CD4-positive, alpha-beta T cell (primary cell): Measurements from ENCODE around the gene KASH5. TPM values are rescaled to one million over a fixed set of nuclear protein-coding genes. Genes with fewer than 3 reads are reported as not detected.

Experiments used
- ATAC-seq: fragments of 200-7000 bp; cut with Tn5 transposase; one replicate; pipeline ENCODE4 v1.10.0; 2022; ENCODE audit warnings: mild to moderate bottlenecking; ENCODE audit not compliant: poor library complexity
- CTCF ChIA-PET: fragments of 350-600 bp; sonication (Branson Sonifier 250); formaldehyde crosslinking; loops from one replicate; lab custom pipeline; 2021; ENCODE audit warnings: antibody characterized with exemption, inconsistent platforms; lab: Charles Lee
- POLR2A ChIA-PET: fragments of 350-600 bp; sonication (Branson Sonifier 250); formaldehyde crosslinking; loops from one replicate; lab custom pipeline; 2021; ENCODE audit warnings: antibody characterized with exemption, inconsistent platforms; lab: Charles Lee
- DNase-seq, 14 experiments: peaks; one replicate each; pipeline ENCODE4 v3.0.0-alpha.2; 2013 to 2020; ENCODE audit warnings: mixed read lengths in 2 of 14
- H3K27ac ChIP-seq, 2 donors: one replicate each; pipeline versions ENCODE4 v1.5.1 to v1.7.0; 2013; ENCODE audit warnings: low read length in 2 of 2, low read depth in 1 of 2, mild to moderate bottlenecking in 1 of 2
- H3K27me3 ChIP-seq, 2 experiments: 1 replicate in 1 of 2; 2 replicates in 1 of 2; pipeline versions ENCODE4 v1.6.1 to v1.7.0; 2013; ENCODE audit warnings: low read length in 2 of 2, control low read depth in 1 of 2, mild to moderate bottlenecking in 1 of 2, moderate library complexity in 1 of 2; ENCODE audit not compliant: insufficient read depth in 2 of 2, control insufficient read depth in 1 of 2
- H3K36me3 ChIP-seq: one replicate; pipeline ENCODE4 v1.6.1; 2013; ENCODE audit warnings: low read length, control low read depth; ENCODE audit not compliant: insufficient read depth
- H3K4me1 ChIP-seq: one replicate; pipeline ENCODE4 v1.6.1; 2013; ENCODE audit warnings: low read length, control low read depth; ENCODE audit not compliant: insufficient read depth
- H3K4me3 ChIP-seq: one replicate; pipeline ENCODE4 v1.5.1; 2013; ENCODE audit warnings: mild to moderate bottlenecking, low read length, moderate library complexity
- H3K9me3 ChIP-seq, 2 experiments: 1 replicate in 1 of 2; 2 replicates in 1 of 2; pipeline versions ENCODE4 v1.6.1 to v1.7.0; 2013; ENCODE audit warnings: low read length in 2 of 2, mild to moderate bottlenecking in 2 of 2, control low read depth in 1 of 2, moderate library complexity in 1 of 2; ENCODE audit not compliant: control insufficient read depth in 1 of 2, insufficient read depth in 1 of 2
- H3K27ac Mint-ChIP-seq: one replicate; pipeline ENCODE4 v1.8.0; 2020; ENCODE audit warnings: mixed read lengths
- H3K27me3 Mint-ChIP-seq: one replicate; pipeline ENCODE4 v1.8.0; 2021; ENCODE audit warnings: mixed read lengths
- H3K36me3 Mint-ChIP-seq: one replicate; pipeline ENCODE4 v1.8.0; 2021; ENCODE audit warnings: low read depth, mixed read lengths
- H3K4me1 Mint-ChIP-seq: one replicate; pipeline ENCODE4 v1.8.0; 2021; ENCODE audit warnings: low read depth, mixed read lengths
- H3K4me3 Mint-ChIP-seq: one replicate; pipeline ENCODE4 v1.8.0; 2020; ENCODE audit warnings: mild to moderate bottlenecking, mixed read lengths
- H3K9me3 Mint-ChIP-seq: one replicate; pipeline ENCODE4 v1.8.0; 2020; ENCODE audit warnings: mixed read lengths
- intact Hi-C, 2 experiments: fragments of 100-400 bp; cut with DNase I in 1 of 2; cut with micrococcal nuclease in 1 of 2; formaldehyde crosslinking; loops; one replicate each; pipeline versions ENCODE4 v1.15.1 to v1.9.0; 2023 to 2025; cut with DNase I, micrococcal nuclease
- total RNA-seq, 174 experiments: library from RNA in 2 of 174; stranded (reverse) in 2 of 174; gene quantifications; one replicate each; pipeline ENCODE4 v1.2.3 and lab custom pipeline; 2021 to 2026
- TF ChIP-seq, protein P1 (sequence below): fragments of 200-600 bp; IDR thresholded peaks from one replicate; pipeline ENCODE4 v1.8.0; 2022; ENCODE audit warnings: antibody characterized with exemption, mild to moderate bottlenecking

KASH5 gene
- total RNA-seq, 2 experiments from 2014 or later: not detected

DNA sequence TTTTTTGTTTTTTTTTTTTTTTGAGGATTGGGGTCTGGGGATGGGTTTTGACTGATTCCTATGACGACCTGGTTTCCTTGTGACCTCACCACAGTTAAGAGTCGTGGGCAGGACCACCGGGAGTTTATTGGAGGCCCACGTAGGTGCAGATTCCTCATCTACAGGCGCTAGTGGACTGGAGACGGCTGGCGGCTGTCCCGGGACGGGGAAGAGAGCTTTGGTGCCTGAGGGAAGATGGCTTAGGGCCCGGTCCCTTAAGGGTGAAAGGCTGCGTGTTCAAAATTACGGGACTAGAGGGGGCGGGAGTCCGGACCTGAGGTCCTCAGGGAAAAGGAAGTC is 25.2 kb upstream of the KASH5 start:
- ChIA-PET POLR2A (no interaction called here), CTCF (no interaction called here)
- Histone ChIP-seq H3K9me3 (peaks cover 0 to 21% of the 10 kb centered on the region in 2 experiments), H3K4me3 (no peak overlapping the region), H3K27me3 (peaks cover 48 to 58% of the 10 kb centered on the region in 2 experiments), H3K27ac (no peak overlapping the region), H3K36me3 (no peaks in the 10 kb centered on the region), H3K4me1 (peaks cover 35% of the 10 kb centered on the region)
- DNase-seq (peak in 2 of 14 experiments; percentile 36 to 47), ATAC-seq (peak; percentile 27)
- peaks cover 5% of the 10 kb centered on the region for H3K4me1 Mint-ChIP-seq
- peaks cover 19% of the 10 kb centered on the region for H3K27me3 Mint-ChIP-seq
- H3K27ac Mint-ChIP-seq: no peak overlapping the region
- no peaks in the 10 kb centered on the region for H3K36me3 Mint-ChIP-seq
- intact Hi-C loops: no loop called here
- H3K9me3 Mint-ChIP-seq: no peaks in the 10 kb centered on the region
- TF ChIP-seq, protein P1, sequence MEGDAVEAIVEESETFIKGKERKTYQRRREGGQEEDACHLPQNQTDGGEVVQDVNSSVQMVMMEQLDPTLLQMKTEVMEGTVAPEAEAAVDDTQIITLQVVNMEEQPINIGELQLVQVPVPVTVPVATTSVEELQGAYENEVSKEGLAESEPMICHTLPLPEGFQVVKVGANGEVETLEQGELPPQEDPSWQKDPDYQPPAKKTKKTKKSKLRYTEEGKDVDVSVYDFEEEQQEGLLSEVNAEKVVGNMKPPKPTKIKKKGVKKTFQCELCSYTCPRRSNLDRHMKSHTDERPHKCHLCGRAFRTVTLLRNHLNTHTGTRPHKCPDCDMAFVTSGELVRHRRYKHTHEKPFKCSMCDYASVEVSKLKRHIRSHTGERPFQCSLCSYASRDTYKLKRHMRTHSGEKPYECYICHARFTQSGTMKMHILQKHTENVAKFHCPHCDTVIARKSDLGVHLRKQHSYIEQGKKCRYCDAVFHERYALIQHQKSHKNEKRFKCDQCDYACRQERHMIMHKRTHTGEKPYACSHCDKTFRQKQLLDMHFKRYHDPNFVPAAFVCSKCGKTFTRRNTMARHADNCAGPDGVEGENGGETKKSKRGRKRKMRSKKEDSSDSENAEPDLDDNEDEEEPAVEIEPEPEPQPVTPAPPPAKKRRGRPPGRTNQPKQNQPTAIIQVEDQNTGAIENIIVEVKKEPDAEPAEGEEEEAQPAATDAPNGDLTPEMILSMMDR: no peak
- no peak overlapping the region for H3K4me3 Mint-ChIP-seq

- intact Hi-C loops: no loop called here
These were observed 24.6 kb upstream of the KASH5 start, which contains the start of gene DKKL1 for GRCh38 chr19:49363268-49364082. Gene DKKL1, plus strand, starts transcription at chr19:49363877. Its CDS starts 122 bp downstream, at chr19:49363999.

GRCh38 chr19:49364083-49364737 is 23.8 kb upstream of the KASH5 start:
- Mint-ChIP-seq H3K4me3 (no peak overlapping the region), H3K9me3 (no peaks in the 10 kb centered on the region), H3K27ac (no peak overlapping the region), H3K27me3 (peaks cover 19% of the 10 kb centered on the region), H3K36me3 (no peaks in the 10 kb centered on the region), H3K4me1 (peaks cover 5% of the 10 kb centered on the region)
- TF ChIP-seq, protein P1: no peak
- POLR2A ChIA-PET: no interaction called here
- peaks cover 35% of the 10 kb centered on the region for H3K4me1 ChIP-seq
- peaks cover 48 to 61% of the 10 kb centered on the region in 2 experiments for H3K27me3 ChIP-seq
- no peak for ATAC-seq
- H3K27ac ChIP-seq: no peak overlapping the region
- H3K36me3 ChIP-seq: no peaks in the 10 kb centered on the region
- peak overlapping the region; percentile 20 for H3K4me3 ChIP-seq
- peaks cover 7 to 23% of the 10 kb centered on the region in 2 experiments for H3K9me3 ChIP-seq
- DNase-seq: peak in 1 of 14 experiments; percentile 32
- intact Hi-C loops: no loop called here
- CTCF ChIA-PET: no interaction called here

More at GRCh38 chr19:49363268-49364082, 24.6 kb upstream of the KASH5 start, which contains the start of gene DKKL1:
- H3K4me3 ChIP-seq: peak within 1 kb of the TSS; percentile 20
- peak; percentile 32 to 83 (median 58) for DNase-seq
- no peaks in the 10 kb centered on the region for H3K36me3 Mint-ChIP-seq
- H3K27me3 ChIP-seq: peaks cover 48 to 61% of the 10 kb centered on the region in 2 experiments
- H3K27ac Mint-ChIP-seq: no peak within 1 kb of the TSS
- peaks cover 5% of the 10 kb centered on the region for H3K4me1 Mint-ChIP-seq
- ChIA-PET CTCF (no interaction called here), POLR2A (no interaction called here)
- no peaks in the 10 kb centered on the region for H3K9me3 Mint-ChIP-seq
- peaks cover 0 to 21% of the 10 kb centered on the region in 2 experiments for H3K9me3 ChIP-seq
- H3K4me3 Mint-ChIP-seq: no peak within 1 kb of the TSS
- H3K27me3 Mint-ChIP-seq: peaks cover 19% of the 10 kb centered on the region
- no peaks in the 10 kb centered on the region for H3K36me3 ChIP-seq
- TF ChIP-seq, protein P1: no peak
- peak; percentile 88 for ATAC-seq
- no peak within 1 kb of the TSS for H3K27ac ChIP-seq
- peaks cover 35% of the 10 kb centered on the region for H3K4me1 ChIP-seq
